CD4-positive, alpha-beta T cell treated with Interleukin-15 for 4 hours (primary cell): ENCODE results near the gene STIL.

Experiments
- DNase-seq: peaks from one replicate; pipeline ENCODE4 v3.0.0-alpha.2; 2020; ENCODE audit warnings: low spot score

Gene STIL

DNA sequence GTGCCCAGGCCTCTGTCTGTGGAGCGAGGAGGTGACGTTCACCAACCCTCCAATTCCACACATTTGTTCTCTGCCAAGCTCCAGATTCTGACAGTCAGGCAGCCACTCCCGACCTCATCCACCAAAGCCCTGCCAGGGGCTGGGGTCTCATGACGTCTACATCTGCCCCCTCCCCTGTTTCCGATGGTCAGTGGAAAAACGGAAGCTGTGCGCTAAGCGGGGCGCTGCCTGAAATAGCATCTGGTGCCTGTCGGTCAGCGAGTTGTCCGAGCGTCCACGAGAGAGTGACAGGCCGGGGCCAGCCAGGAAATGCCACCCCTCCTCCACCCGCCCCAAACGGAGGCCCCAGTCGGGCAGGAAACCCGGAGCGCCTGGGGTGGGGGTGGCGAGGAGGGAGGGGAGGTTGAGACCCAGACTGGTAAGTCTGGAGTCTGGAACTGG, 78.7 kb downstream of the STIL start:
- no peak for DNase-seq

DNA sequence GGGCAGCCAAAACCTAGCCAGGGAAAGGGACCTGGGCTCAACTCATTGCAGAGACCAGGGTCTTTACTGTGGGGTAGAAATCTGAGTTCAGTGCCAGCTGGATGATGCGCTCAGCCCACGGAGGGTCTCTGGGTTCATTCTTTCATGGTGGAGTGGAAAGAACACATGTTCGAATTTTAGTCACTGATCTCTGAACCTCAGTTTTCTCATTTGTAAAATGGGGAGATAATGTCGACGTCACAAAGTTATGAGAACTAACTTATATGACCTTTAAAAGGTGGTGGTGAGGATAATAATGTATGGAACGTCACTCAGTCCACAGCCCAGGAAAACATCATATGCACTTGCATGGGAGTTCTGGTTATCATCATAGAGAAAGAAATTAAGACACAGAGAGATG, 80.8 kb downstream of the STIL start:
- DNase-seq, result no peak

DNA sequence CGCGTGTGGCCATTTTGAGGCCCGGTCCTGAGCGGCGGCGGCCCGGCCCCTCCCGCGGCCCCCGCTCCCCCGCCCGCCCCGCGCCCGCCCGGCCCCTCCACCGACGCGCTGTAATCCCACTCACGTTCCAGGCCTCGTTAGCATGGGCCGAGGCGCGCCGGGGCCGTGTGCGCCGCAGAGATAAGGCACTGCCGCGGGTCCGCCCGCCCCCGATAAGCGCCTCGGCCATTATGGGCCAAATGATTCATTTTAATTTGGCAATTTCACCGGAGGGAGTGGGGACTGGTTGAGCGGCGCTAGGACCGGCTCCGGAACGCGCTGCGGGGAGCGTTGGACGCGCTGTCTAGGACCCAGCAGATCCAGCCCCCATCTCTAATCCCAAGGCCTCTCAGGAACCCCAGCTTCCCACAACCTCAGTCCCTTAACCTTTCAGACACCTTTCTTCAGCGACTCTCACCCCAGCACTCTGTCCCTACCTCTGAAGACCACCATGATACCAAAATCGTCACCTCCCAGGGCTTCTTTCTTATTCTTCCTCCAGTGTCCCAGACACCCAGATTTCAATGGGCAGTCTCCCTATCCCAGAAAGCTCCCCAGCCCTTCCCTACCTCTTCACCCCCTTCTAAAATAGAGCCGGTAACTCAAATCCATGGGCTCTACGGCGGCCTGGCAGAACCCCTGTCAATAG, 81.6 kb downstream of the STIL start, which contains the start of gene TAL1:
TSS of gene TAL1 (minus strand) at position 39 of the 688 bp plus-strand sequence. CDS start 6,337 bp downstream, outside the sequence.
- DNase-seq, result no peak

DNA sequence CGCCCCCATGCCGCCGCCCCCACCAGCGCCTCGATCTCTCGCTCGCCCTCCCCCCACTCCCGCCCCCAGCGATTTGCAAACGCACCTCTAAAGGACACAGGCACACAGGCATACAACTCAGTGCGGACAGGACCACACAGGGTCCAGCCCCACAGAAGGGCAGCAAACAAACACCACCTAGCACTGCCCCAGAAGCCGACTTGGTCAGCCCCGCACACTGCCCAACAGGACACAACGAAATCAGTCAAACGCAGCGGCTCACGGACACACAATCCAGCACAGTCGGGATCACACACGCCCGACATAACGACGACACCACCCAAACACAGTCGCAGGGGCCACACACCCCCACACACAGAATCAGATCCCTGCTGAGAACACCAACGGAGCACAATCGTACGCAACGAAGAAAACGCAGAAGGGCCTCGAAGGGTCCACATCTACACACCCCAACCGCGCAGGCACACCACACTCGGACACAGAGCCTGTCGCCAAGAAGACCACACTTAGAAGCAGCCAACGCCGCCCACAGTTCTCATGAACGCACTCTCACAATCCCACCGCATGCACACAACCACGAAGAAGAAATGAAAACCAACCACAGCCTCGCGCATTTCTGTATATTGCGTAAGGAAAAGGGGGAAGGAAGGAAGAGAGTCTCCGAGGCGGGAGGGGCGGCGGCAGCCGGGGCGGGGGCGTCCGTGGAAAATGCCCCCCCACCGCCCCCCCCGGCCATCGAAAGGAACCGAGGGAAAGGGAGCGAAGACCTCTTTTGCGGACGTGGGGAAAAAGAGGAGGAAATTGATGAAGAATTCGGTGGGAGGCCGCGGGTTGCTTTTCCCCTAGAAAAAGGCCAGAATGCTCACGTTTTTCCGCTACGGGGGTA, 82.4 kb downstream of the STIL start:
- no peak for DNase-seq

DNA sequence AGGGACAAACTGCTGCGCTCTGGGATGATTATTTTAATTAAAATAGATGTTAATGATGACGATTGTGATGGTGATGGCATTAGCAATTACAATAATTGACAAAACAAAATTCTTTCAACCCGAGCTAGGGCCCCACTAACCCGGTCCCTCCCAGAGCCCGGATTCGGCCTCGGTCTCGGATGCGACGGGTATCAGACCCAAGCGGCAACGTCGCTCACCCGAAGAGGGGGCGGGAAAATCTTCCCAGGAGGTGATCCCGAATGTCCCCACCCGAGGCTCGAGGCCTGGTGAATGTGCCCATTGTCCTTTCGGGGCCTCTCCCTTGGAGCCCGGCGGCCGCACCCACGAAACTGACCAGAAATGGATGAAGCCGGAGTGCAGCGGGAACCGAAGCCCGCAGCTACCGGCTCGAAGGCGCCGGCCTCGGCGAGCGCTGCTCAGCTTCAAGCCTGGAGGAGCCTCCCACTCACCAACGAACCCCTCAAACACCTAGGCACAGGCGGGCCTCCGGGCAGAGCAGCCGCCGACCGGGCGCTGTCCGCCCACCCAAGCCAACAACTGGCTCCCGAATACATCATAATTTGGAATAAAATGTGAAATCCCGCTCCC, 83.2 kb downstream of the STIL start:
- no peak for DNase-seq

DNA sequence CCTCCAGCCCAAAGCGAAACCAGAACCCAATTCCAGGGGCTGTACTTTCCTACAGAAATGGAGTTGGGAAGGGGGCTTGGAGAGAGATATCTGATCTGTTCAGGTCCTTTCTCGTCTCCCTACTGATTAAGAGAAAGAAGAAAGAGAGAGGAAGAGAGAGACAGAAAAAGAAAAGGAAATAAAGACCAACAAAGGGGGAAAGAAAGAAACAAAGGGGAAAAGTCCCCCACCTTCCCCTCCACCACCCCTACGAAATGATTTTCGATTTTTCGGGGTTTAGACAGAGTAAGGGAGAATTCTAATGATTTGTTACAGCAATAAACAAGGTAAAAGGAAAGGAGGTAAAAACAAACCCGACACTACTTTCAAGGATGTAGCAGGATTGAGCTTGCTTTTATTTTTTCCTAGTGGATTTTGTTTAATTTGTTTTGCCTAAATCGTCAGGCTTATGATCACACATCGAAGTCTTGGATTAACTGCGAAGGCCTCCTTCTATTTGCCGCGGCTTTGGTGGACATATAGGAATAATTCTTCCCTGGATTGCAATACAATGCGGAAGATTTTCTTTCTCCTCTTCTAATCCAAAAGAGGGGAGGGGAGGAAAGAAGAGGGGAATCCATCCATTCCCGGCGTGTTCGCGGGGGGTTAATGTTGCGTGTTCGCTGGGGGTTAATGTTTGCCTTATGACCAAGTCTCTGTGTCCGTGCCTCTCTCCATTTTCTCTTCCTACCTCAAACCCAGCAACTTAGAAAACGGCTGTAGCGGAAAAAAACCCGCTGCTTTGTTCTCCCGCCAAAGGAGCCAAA, 83.9 kb downstream of the STIL start:
- no peak for DNase-seq

DNA sequence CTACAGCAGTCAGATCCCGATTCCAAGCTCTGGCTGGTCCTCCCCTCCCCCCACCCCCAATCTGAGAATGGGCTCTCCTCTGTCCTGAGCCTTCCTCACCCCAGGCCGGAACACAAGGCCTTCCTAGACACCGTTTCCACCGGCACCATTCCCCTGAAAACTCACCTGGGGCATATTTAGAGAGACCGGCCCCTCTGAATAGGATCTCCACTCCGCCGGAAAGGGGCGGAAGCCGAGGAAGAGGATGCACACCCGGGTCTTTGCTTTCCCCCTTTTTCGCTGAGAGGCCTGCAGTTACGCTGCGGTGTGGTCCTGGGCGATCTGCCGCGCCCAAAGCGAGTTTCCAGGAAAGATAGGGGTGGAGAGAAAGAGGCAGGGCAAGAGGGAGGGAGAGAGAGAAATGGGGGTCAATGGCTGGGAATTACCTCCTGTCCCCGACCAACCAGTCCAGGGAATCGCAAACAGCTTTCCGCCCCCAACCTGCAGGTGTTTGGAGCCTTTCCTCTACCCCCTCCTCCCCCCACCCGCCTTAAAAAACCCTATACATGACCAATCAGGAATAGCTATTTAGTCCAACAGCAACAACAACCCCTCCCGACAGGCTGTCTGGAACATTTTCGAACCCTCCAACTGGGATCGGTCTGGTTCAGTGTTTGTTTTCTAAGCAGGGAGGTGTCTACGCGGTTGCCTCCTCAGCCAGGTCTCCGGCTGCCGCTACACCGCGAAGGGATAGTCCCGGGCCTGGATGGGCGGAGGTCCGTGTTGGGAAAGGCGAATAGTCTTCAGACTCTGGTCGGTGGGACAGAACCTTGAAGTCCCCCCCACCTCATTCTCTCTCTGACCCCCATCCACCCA, 84.7 kb downstream of the STIL start:
- no peak for DNase-seq

DNA sequence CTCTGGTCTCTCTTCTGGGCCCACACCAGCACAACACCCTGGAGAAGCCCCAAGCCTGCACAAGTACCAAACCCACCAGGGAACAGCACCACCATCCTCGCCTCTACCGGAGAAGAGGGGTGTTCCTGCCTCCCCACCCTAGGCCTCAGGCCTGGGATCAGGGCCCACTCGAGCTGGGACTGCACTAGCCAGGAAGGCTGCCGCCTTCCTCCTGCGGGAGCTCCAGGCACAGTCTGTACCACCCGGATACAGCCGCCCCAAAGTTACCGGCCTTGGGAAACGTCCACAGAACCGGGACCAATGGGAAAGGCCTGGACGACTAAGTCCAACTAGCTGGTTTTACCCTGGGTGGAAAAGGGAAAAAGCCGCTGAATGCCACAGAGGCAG, 85.3 kb downstream of the STIL start:
- no peak for DNase-seq

DNA sequence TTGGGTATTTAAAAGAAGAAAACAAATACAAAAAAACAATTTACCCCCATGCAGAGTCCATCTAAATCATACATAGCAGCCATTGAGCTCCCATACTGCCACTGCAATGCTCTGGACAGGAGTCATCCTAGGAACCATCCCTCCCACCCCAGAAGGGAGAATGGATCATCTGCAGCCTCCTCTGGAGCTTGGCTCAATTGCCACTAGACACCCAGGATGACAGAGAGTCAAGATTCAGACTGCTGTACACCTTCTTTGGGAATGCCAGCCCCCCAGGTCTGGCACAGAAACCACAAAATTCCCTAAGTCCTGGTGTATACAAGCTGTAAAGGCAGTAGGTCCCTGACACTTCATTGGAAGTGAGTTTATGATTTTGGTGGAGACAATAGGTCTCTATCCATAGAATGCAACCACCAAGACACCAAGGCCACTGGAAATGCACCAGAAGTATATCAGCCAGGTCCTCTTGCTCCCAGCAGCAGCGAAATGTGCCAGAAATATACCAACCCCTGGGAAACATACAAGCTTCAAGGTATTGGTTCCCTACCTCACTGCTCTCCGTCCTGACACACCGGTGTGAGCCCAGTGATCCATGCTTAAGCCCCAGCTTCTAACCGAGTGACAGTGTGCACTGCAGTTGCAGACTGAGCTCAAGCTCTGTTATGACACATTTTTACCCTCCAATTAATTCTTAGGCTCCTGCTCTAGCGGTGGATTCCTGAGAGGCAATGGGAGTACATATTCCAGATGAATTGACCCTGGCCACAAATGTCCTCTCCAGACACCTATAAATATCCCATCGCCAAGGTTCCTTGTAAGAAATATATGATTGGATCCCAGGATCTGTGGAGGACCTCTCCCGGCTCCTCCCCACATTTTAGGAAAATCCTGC, 86.4 kb downstream of the STIL start:
- DNase-seq, result no peak

DNA sequence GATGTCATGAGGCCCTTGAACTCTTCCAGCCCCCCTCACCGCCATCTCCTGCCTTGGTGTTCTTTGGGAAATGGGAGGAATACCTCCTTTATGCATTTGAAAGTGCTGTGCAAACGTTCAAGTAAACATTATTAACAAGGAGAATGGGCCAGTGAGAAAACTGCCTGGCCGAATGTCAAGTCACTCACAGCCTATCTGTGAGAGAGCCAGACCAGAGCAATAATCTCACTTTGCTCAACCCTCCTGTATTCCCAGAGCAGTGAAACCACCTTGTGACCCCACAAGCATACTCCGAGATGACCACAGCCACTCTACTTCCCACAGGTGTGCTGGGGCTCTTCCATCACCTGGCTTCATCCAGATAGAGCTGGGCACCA, 87.1 kb downstream of the STIL start:
- DNase-seq, result no peak

DNA sequence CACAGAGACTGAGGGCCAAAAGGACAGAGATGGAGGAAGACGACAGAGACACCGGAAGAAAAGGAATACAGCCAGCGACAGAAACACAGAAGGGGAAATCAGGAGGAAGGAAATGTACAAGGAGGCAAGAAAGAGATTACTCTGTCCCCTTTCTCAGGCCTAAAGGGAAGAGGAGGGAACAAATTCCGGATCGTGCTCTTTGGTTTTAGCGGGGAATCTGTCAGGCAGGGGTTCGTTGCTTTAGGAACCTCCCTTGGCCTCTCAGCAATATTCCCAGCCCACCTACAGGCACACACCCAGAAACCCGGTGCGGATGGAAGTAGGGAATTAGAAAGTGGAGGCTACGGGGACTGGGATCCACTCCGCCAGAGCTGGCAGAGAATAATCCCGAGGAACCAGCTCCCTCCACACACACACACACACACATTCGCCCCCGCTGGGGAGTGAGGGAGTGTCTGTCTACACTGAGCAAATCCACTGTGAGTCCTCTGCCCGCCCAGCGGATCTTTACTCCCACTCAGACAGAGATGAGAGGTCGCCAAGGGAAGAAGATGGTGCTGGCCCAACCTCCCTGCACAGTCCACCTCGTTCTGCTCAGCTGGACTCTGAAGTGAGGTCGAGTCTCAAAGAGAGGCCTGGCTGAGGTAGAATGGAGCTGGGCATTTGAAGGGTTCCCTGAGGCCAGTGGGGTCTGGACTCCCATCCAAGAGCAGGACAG, 87.7 kb downstream of the STIL start:
- DNase-seq, result no peak

DNA sequence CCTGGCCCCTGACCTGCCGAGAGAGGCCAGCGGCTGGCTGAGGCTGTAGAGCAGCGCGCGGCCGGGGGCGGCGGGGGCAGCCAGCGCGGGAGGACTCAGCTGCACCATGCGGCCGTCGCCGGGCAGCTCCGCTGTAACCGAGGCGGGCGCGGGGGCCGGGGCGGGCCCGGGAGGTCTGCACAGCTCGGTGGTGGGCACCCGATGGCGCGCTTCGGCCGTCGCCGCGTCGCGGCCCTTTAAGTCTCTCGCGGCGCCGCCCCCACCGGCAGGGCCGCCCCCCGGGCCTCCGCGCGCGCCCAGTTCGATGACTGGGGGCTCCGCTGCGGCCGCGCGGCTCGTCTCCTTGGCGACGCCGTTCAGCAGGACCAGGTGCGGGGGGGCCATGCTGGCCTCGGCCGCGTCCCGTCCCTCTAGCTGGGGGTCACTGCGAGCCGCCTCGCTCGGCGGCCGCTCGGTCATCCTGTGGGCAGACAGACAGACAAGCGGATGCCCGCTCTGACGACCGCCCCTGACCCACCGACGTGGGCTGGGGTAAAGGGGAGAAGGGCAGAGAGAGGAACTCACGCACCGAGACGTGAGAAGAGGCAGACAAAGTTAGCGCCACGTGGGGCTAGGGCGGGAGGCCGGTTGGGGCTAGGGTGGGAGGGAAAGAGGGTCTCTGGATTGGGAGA, 88.4 kb downstream of the STIL start:
- DNase-seq, result no peak

DNA sequence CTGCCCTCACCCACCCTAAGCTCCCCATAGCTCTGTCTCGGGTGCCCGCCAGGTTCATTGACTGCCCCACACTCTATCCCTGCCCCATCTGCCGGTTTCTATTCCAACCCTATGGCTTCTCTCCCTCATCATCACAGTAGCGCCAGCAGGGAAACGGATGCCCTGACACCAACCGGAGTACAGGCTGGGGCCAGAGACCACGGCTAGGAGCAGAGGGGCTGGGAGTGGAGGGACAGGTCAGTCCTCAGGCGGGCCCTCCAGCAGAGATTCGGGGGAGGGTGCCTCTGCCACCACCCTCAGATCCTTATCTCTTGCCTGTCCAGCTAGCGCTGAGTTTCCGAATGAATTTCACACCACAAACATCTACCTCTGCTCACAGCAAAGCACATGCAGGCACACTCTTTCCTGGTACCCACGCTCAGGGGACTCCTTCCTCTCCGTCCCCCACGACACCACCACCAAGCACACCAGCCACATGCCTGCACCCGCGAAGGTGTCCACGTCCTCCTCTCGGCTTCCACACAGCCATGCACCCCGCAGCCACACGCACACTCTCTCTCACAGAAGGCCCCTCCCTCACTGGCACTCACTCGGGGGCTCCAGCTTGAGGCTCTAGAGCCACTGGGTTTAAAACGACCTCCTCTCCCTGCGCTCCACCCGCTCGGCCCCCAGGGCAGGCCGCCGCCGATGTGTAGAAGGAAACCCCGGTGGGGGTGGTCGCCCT, 89.1 kb downstream of the STIL start:
- no peak for DNase-seq

DNA sequence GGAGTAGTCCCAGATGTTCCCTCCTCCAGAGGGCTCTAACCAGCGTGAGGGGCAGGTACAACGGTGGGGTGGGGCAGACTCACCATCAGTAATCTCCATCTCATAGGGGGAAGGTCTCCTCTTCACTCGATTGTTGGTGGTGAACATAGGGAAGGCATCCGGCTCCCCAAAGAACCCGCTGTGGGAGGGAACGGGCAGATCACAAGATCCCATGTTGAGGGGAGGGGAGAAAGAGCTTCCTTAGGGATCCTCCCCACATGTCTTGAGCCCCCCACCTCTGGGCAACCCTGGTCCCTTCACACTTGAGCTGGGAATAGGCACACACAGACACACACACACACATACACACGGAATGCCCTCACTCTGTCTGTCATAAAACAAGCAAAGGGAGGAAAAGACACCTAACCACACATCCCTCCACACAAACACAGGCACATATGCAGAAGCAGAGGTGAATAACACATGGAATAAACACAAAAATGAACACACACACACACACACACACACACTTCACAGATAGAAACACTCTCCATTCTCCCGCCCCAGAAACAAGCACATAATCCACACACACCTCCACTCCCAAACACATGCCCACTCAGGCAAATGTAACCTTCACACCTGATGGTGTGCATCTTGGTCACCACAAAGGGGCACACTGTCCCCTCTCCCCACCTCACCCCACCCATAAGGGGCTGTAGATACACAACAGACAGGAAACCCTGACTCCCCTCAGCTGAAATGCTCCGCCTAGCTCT, 89.8 kb downstream of the STIL start:
- DNase-seq, result no peak

DNA sequence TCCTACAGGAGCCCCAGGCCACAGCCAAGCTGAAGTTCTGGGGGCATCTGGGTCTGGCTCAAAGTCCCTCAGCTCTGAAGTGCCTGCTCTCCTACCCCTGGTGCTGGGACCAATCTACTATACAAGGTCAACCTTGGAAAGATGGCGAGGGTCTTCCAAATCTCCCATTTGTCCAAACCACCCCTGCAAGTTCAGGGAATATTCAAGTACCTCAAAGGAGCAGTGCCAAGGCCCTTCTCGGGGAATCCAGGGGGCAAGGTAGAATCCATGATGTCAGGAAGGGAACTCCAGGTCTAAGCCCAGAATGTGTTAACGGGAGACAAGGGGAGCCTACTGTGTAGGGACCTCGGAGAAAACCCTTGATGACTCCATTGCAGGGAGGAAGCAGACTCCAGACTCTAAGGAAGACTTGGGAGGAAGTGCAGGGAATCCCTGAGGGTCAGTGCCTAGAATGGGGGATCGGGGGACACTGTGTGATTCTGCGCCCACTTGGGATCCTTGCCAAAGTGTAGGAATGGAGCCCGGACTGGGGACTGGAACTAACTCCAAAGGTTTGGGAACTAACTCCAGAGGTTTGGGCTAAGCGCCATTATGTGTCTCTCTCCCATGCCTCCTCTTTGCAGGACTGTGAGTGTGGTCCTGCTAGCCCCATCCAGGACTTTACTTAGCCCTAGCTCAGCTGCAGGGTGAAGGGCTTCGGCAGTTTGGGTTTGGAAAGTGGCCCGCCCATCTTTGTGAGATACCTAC, 90.6 kb downstream of the STIL start:
- DNase-seq, result no peak

DNA sequence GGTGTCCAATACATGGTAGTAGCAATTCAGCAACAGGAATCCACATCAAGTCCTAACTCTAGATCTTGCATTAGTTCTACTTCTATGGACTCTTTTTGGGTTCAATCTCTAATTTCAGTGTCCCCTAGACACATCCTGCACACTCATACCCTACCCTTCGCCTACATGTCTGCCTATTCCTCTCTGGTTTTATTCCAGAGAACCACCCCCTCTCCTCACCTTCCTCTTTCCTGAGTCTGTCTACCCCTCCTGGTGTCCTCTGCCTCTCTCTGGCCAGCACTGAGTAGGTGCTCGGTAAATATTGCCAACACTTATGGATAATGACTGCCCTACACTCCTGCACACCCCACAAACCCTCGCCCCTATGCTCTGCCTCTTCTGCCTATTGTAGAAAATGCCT, 91.5 kb downstream of the STIL start:
- DNase-seq, result no peak
